SIG-M5 (cell line): ENCODE measurements around the gene STYXL2.

ENCODE experiments used
- DNase-seq: peaks from one replicate; lab custom pipeline; 2025; lab: John Stamatoyannopoulos, UW

STYXL2 gene

GRCh38 chr1:167136806-167137205, 42.9 kb downstream of the STYXL2 start:
- no peak for DNase-seq

DNA sequence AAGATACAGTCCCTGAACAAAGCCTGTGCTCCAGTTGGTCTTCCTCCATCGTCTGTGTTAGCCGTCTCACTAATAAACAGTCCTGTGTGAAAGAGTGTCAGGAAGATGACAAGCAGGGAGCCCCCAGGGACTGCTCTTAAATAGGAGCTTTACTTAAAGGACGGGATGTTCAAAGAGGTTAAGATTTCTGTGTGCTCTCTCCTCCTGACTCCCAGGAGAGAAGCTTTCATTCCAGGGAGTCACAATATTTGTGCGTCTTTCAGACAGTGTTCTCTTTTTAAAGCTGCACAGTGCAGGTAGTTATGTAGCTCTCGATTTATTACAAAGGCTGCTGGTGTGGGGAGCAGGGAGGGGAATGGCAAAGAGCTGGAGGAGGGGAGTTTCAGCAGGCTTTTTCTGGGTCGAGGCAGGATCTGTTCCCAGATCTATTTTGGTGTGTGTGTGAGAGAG, 43.5 kb downstream of the STYXL2 start:
- no peak for DNase-seq

DNA sequence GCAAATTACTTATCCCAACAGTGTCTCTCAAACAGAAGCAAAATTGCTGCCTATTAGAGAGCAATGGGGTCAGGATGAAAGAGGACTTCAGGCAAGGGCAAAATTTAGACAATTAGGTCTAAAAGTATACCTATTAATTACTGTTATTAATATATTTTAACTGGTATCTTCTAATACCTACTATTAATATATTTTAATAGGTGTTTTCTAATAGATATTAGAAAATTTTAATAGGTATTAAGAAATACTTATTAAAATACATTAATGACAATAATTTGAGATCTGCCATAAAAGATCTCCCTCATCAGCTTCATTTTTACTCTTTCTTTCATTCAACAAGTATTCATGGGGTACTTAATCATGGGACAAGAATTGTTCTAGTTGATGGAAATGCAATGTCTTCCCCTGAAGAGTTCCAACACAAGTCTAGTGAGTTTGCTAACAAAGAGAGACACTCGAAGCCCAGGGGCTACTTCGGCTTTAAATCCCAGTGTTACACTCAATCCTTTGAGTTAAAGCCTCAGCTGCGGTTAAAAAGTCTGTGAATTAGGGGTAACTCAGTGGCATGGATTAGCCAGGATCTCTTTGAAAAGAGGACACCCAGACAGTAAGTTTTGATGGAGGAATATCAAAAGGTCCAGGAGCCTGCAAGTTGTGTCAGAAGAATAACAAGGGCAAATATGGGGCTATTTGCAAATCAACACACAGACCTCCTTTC, 44.1 kb downstream of the STYXL2 start:
- no peak for DNase-seq

DNA sequence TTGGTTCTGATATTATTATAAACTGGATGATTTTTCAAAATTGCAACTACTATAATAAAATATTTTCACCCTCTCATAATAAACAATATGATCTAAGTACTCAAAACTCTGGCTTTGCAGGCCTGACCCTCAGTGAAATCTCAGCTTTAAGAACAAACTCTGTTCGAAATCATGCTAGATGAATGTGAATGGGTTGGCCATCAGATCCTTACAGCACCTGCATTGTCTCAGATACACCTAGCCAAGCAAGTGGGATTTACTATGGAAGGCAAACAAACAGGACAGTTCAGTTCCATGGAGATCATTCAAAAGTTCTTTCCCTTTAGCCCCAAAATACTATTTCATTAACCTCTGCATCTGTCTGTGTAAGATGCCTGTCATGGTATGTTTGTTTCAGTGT, 44.8 kb downstream of the STYXL2 start:
- no peak for DNase-seq

DNA sequence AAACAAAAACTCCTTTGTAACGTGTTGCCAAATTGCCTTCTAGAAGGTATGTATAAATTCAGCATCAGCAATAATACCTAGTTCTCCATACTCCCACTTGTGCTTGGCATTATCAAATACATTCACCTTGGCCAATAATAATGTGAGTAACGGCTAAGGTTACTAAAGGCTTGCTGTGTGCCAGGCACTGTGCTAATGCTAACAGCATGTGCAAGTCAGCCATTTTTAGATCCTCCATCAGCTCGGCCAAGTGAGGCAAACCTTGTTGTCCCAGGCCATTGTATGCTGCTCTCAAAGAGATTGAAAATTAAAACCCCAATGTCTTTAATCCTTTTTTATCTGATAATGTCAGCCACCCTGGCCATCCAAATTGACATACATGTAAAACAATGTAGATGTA, 48.1 kb downstream of the STYXL2 start:
- no peak for DNase-seq
